Endothelial cell of umbilical vein (primary cell): ENCODE results near the gene FHIT. TPM values are rescaled to one million over a fixed set of nuclear protein-coding genes. Genes with fewer than 3 reads are reported as not detected.

Experiments
- BruUV-seq: library from RNA; stranded (reverse); fragments of 400-500 nt; replicated peaks from 2 replicates; lab custom pipeline; 2021; lab: Mats Ljungman, UMichigan
- CTCF ChIA-PET: fragments of 300-600, 350-600 bp; sonication (Branson Sonifier 250); formaldehyde crosslinking; loops from one replicate; lab custom pipeline; 2021; ENCODE audit warnings: antibody characterized with exemption, inconsistent platforms; lab: Charles Lee
- POLR2A ChIA-PET: fragments of 300-600, 350-600 bp; sonication (Branson Sonifier 250); formaldehyde crosslinking; loops from one replicate; lab custom pipeline; 2021; ENCODE audit warnings: antibody characterized with exemption, inconsistent platforms; lab: Charles Lee
- DNase-seq: peaks from one replicate; pipeline ENCODE4 v3.0.0-alpha.2; 2011; ENCODE audit warnings: low read depth, low spot score
- FAIRE-seq: peaks from 2 replicates; lab custom pipeline; 2011; peaks lifted over from hg19 to GRCh38; lab: Jason Lieb, UNC
- H2AFZ ChIP-seq: 2 replicates; pipeline ENCODE4 v1.6.0; 2012; ENCODE audit warnings: low read depth, low read length, control low read depth, inconsistent platforms
- H3K27ac ChIP-seq: 2 replicates; pipeline ENCODE4 v1.5.1; 2011; ENCODE audit warnings: low read depth, mild to moderate bottlenecking, control low read depth, low read length, moderate library complexity; ENCODE audit not compliant: insufficient read depth
- H3K27me3 ChIP-seq, 2 experiments: 2 replicates each; pipeline versions ENCODE4 v1.6.0 to v1.6.1; 2011; ENCODE audit warnings: low read length in 2 of 2, mixed read lengths in 1 of 2; ENCODE audit not compliant: control insufficient read depth in 2 of 2, insufficient read depth in 2 of 2
- H3K36me3 ChIP-seq, 2 experiments: 2 replicates in 1 of 2; 3 replicates in 1 of 2; pipeline ENCODE4 v1.5.1; 2011; ENCODE audit warnings: low read length in 2 of 2, mild to moderate bottlenecking in 1 of 2, moderate library complexity in 1 of 2; ENCODE audit not compliant: control insufficient read depth in 2 of 2, insufficient read depth in 2 of 2; ENCODE audit errors: extremely low read depth in 1 of 2
- H3K4me1 ChIP-seq: 3 replicates; pipeline ENCODE4 v1.5.1; 2011; ENCODE audit warnings: mild to moderate bottlenecking, low read length; ENCODE audit not compliant: control insufficient read depth, insufficient read depth; ENCODE audit errors: extremely low read depth
- H3K4me2 ChIP-seq: 2 replicates; pipeline ENCODE4 v1.6.1; 2011; ENCODE audit warnings: low read length, control low read depth, mixed read lengths; ENCODE audit not compliant: insufficient read depth
- H3K4me3 ChIP-seq, 3 experiments: fragments of 200-600 bp in 1 of 3; sonication (generic), shearing (Covaris generic) in 1 of 3; replicated peaks in 1 of 3; 2 replicates each; pipeline ENCODE4 v1.5.1; 2011 to 2016; ENCODE audit warnings: control low read depth in 3 of 3, low read length in 3 of 3, mild to moderate bottlenecking in 2 of 3, inconsistent platforms in 1 of 3, low read depth in 1 of 3, moderate library complexity in 1 of 3; ENCODE audit not compliant: insufficient read depth in 1 of 3
- H3K79me2 ChIP-seq: 2 replicates; pipeline ENCODE4 v1.6.0; 2012; ENCODE audit warnings: low read length, inconsistent platforms; ENCODE audit not compliant: control insufficient read depth, insufficient read depth
- H3K9ac ChIP-seq: replicated peaks from 2 replicates; pipeline ENCODE3; 2011; ENCODE audit warnings: low read length, control low read depth; ENCODE audit not compliant: insufficient read depth; ENCODE audit errors: extremely low read depth
- H3K9me1 ChIP-seq: replicated peaks from 3 replicates; pipeline ENCODE4 v1.6.0; 2011; ENCODE audit warnings: mild to moderate bottlenecking, low read length; ENCODE audit not compliant: control insufficient read depth, insufficient read depth; ENCODE audit errors: extremely low read depth
- H3K9me3 ChIP-seq: replicated peaks from 2 replicates; pipeline ENCODE4 v1.5.1; 2012; ENCODE audit warnings: low read length, inconsistent platforms; ENCODE audit not compliant: control insufficient read depth, insufficient read depth
- H4K20me1 ChIP-seq: replicated peaks from 2 replicates; pipeline ENCODE3; 2011; ENCODE audit warnings: mild to moderate bottlenecking, low read length; ENCODE audit not compliant: control insufficient read depth, insufficient read depth; ENCODE audit errors: extremely low read depth
- EZH2 ChIP-seq: IDR thresholded peaks from 2 replicates; pipeline ENCODE4 v1.6.1; 2012; ENCODE audit warnings: borderline replicate concordance, low read depth, mild to moderate bottlenecking, moderate library complexity, low read length, inconsistent platforms; ENCODE audit not compliant: severe bottlenecking
- FOS ChIP-seq: IDR thresholded peaks from 2 replicates; pipeline ENCODE4 v1.6.1; 2011; ENCODE audit warnings: mild to moderate bottlenecking, low read length, moderate library complexity, borderline replicate concordance; ENCODE audit not compliant: insufficient read depth
- GATA2 ChIP-seq: IDR thresholded peaks from 2 replicates; pipeline ENCODE4 v1.7.0; 2011; ENCODE audit warnings: low read depth, mild to moderate bottlenecking, moderate library complexity, mixed read lengths, low read length; ENCODE audit not compliant: insufficient read length, insufficient read depth
- JUN ChIP-seq: IDR thresholded peaks from 2 replicates; pipeline ENCODE4 v1.6.1; 2011; ENCODE audit warnings: borderline replicate concordance, low read depth; ENCODE audit not compliant: insufficient read length, insufficient read depth
- MYC ChIP-seq: IDR thresholded peaks from one replicate; pipeline ENCODE4 v1.6.1; 2011; ENCODE audit warnings: mild to moderate bottlenecking, low read depth, low read length
- POLR2A ChIP-seq: IDR thresholded peaks from 2 replicates; pipeline ENCODE4 v1.6.1; 2012; ENCODE audit warnings: low read depth, mild to moderate bottlenecking, control low read depth, low read length
- POLR2AphosphoS5 ChIP-seq: IDR thresholded peaks from 2 replicates; pipeline ENCODE4 v1.6.1; 2012; ENCODE audit warnings: low read depth, mild to moderate bottlenecking, control low read depth, low read length, moderate library complexity; ENCODE audit not compliant: insufficient read depth
- dilution Hi-C: fragments of 300-500 bp; cut with MboI; formaldehyde crosslinking; loops from one replicate; pipeline ENCODE4 v1.15.0; 2019; ENCODE audit warnings: low sequenced_read_pairs; ENCODE audit not compliant: extremely low pct_ligation_motif_present
- intact Hi-C: fragments of 100-400 bp; cut with micrococcal nuclease; formaldehyde crosslinking; loops from one replicate; pipeline ENCODE4 v1.10.0; 2022
- polyA plus RNA-seq, 4 experiments: library from polyadenylated mRNA; depleted of rRNA in 3 of 4; stranded (reverse) in 3 of 4; unstranded in 1 of 4; fragments of >200 nt; gene quantifications; 2 replicates each; pipeline versions ENCODE4 v1.2.1 to v1.2.3, GENCODE V29; 2011 to 2012; ENCODE audit warnings: missing spikeins in 1 of 4
- total RNA-seq: library from RNA; stranded (reverse); gene quantifications from 2 replicates; pipeline ENCODE4 v1.2.3, GENCODE V29; 2021
- TF ChIP-seq, protein P1 (sequence below), 2 donors: IDR thresholded peaks; 1 replicate in 1 of 2; 2 replicates in 1 of 2; pipeline ENCODE4 v1.5.1; 2011; ENCODE audit warnings: low read length in 2 of 2, mild to moderate bottlenecking in 2 of 2, moderate library complexity in 2 of 2, control low read depth in 1 of 2, inconsistent platforms in 1 of 2, low read depth in 1 of 2; ENCODE audit not compliant: insufficient read depth in 1 of 2; ENCODE audit errors: extremely low read depth in 1 of 2
- TF ChIP-seq, protein P2 (sequence below): IDR thresholded peaks from 2 replicates; pipeline ENCODE4 v1.6.1; 2011; ENCODE audit not compliant: insufficient read depth, insufficient read length

Gene FHIT
- total and polyA plus RNA-seq, 2 donors (not counting 3 experiments of a cell fraction or from before 2014, with no cell fraction given) = 0.47 to 2.2 TPM

DNA sequence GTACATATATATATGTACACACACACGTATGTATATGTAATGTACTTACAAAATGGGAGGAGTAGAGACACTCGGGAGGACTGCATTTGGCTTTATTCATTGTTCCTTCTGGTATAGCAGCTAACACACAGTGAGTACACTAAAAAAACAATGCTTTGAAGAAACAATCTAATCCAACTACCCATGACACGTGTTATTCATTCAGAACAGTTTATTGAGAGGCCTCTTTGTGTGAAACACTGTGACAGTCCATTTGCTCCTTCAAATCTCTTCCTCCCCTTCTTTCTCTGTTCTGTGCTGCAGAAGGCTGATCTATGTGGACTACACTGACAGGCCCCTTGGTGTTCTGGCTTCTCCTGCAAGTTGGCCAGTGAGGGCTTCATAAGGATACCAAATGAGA lies 1125.6 kb downstream of the FHIT start:
- dilution Hi-C loops = no loop called here
- H3K27me3 ChIP-seq = no peaks in the 10 kb centered on the region
- DNase-seq = no peak
- CTCF ChIA-PET = no interaction called here
- H3K9me3 ChIP-seq = no peaks in the 10 kb centered on the region
- no peak overlapping the region for H3K27ac ChIP-seq
- H3K36me3 ChIP-seq = no peaks in the 10 kb centered on the region
- intact Hi-C loops = no loop called here
- H3K79me2 ChIP-seq = no peaks in the 10 kb centered on the region
- POLR2A ChIA-PET = no interaction called here
- H3K9me1 ChIP-seq = no peaks in the 10 kb centered on the region
- no peaks in the 10 kb centered on the region for H3K4me1 ChIP-seq
- H3K4me3 ChIP-seq = no peak overlapping the region
- H3K9ac ChIP-seq = no peak overlapping the region
- TF ChIP-seq, protein P1, sequence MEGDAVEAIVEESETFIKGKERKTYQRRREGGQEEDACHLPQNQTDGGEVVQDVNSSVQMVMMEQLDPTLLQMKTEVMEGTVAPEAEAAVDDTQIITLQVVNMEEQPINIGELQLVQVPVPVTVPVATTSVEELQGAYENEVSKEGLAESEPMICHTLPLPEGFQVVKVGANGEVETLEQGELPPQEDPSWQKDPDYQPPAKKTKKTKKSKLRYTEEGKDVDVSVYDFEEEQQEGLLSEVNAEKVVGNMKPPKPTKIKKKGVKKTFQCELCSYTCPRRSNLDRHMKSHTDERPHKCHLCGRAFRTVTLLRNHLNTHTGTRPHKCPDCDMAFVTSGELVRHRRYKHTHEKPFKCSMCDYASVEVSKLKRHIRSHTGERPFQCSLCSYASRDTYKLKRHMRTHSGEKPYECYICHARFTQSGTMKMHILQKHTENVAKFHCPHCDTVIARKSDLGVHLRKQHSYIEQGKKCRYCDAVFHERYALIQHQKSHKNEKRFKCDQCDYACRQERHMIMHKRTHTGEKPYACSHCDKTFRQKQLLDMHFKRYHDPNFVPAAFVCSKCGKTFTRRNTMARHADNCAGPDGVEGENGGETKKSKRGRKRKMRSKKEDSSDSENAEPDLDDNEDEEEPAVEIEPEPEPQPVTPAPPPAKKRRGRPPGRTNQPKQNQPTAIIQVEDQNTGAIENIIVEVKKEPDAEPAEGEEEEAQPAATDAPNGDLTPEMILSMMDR (IDR thresholded peaks at IDR 0.05; ENCODE audit: extremely low read depth in 1 of 2, insufficient read depth in 1 of 2, low read depth in 1 of 2, low read length in 2 of 2) = no peak
- TF ChIP-seq POLR2A (no peak), EZH2 (no peak), POLR2AphosphoS5 (no peak), FOS (no peak), GATA2 (no peak), MYC (no peak), JUN (no peak)
- TF ChIP-seq, protein P2, sequence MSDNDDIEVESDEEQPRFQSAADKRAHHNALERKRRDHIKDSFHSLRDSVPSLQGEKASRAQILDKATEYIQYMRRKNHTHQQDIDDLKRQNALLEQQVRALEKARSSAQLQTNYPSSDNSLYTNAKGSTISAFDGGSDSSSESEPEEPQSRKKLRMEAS = no peak
- no peak for FAIRE-seq
- H2AFZ ChIP-seq = no peak overlapping the region
- no peak overlapping the region for H3K4me2 ChIP-seq
- no TSS peak for BruUV-seq
- no peaks in the 10 kb centered on the region for H4K20me1 ChIP-seq
